Measurements from ENCODE around the gene CUL2.

DNA sequence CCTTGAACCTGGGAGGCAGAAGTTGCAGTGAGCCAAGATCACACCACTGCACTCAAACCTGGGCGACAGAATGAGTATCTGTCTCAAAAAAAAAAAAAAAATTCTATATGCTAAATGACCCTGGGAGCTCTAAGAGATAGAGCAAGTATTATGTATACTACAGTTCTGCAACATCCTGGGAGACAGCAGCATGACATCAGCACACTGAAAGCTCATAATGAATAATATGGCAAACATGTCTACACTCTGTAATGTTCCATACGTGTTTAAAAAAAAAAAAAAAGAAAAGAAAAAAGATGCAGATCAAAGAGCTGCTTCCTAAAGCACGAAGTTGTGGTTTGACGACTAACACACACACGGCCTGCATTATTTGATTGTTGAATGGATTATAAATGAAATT, 72.5 kb downstream of the CUL2 start:
- TF ChIP-seq, protein P1, sequence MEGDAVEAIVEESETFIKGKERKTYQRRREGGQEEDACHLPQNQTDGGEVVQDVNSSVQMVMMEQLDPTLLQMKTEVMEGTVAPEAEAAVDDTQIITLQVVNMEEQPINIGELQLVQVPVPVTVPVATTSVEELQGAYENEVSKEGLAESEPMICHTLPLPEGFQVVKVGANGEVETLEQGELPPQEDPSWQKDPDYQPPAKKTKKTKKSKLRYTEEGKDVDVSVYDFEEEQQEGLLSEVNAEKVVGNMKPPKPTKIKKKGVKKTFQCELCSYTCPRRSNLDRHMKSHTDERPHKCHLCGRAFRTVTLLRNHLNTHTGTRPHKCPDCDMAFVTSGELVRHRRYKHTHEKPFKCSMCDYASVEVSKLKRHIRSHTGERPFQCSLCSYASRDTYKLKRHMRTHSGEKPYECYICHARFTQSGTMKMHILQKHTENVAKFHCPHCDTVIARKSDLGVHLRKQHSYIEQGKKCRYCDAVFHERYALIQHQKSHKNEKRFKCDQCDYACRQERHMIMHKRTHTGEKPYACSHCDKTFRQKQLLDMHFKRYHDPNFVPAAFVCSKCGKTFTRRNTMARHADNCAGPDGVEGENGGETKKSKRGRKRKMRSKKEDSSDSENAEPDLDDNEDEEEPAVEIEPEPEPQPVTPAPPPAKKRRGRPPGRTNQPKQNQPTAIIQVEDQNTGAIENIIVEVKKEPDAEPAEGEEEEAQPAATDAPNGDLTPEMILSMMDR (IDR thresholded peaks at IDR 0.05) = no peak
- no peak for TF ChIP-seq POLR2A (IDR thresholded peaks at IDR 0.05)
